HEK293 (cell line): Measurements from ENCODE around the gene UACA.

Source experiments
- ZNF426 ChIP-seq: fragments of 450-650 bp; formaldehyde crosslinking; IDR thresholded peaks from 2 replicates; pipeline ENCODE4 v1.5.1; 2017; ENCODE audit warnings: missing biosample characterization, missing genetic modification characterization, mild to moderate bottlenecking, inconsistent platforms, moderate library complexity
- ZNF624 ChIP-seq: fragments of 450-650 bp; formaldehyde crosslinking; IDR thresholded peaks from 2 replicates; pipeline ENCODE4 v1.5.1; 2017; ENCODE audit warnings: missing biosample characterization, missing genetic modification characterization
- TF ChIP-seq, protein P1 (sequence below): fragments of 450-650 bp; formaldehyde crosslinking; IDR thresholded peaks from 2 replicates; pipeline ENCODE4 v1.5.1; 2016; ENCODE audit warnings: missing biosample characterization, missing genetic modification characterization
- TF ChIP-seq, protein P2 (sequence below): fragments of 450-650 bp; formaldehyde crosslinking; IDR thresholded peaks from 2 replicates; pipeline ENCODE4 v1.5.1; 2016; ENCODE audit warnings: missing biosample characterization, missing genetic modification characterization

DNA sequence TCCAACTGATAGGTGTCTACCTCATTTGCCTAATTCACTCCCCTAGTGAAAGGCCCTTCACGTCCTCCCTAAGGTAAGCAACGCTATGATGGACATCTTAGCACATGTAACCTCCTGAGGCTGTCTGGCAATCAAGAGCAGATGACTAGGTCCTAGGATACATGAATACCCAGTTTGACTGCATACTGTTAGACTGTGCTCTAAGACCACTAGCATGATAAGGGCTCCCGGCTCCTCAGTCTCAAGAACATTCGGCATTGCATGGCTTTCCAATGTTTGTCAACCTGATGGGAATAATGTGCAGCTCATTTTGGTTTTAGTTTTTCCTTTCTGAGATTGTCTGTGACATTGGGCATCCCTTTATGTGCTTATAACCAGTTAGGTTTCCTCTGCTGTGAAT is 152.1 kb downstream of the UACA start:
- TF ChIP-seq, protein P1, sequence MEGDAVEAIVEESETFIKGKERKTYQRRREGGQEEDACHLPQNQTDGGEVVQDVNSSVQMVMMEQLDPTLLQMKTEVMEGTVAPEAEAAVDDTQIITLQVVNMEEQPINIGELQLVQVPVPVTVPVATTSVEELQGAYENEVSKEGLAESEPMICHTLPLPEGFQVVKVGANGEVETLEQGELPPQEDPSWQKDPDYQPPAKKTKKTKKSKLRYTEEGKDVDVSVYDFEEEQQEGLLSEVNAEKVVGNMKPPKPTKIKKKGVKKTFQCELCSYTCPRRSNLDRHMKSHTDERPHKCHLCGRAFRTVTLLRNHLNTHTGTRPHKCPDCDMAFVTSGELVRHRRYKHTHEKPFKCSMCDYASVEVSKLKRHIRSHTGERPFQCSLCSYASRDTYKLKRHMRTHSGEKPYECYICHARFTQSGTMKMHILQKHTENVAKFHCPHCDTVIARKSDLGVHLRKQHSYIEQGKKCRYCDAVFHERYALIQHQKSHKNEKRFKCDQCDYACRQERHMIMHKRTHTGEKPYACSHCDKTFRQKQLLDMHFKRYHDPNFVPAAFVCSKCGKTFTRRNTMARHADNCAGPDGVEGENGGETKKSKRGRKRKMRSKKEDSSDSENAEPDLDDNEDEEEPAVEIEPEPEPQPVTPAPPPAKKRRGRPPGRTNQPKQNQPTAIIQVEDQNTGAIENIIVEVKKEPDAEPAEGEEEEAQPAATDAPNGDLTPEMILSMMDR = no peak
- TF ChIP-seq, protein P2, sequence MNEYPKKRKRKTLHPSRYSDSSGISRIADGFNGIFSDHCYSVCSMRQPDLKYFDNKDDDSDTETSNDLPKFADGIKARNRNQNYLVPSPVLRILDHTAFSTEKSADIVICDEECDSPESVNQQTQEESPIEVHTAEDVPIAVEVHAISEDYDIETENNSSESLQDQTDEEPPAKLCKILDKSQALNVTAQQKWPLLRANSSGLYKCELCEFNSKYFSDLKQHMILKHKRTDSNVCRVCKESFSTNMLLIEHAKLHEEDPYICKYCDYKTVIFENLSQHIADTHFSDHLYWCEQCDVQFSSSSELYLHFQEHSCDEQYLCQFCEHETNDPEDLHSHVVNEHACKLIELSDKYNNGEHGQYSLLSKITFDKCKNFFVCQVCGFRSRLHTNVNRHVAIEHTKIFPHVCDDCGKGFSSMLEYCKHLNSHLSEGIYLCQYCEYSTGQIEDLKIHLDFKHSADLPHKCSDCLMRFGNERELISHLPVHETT (tag by site-specific recombination) = no peak
- no peak for TF ChIP-seq ZNF624
- no peak for TF ChIP-seq ZNF426 (tag by site-specific recombination)
